Prostate gland (tissue), 2 donors: ENCODE measurements around the gene ADRM1.

Experiments
- CTCF ChIP-seq, 4 experiments: fragments of 200-600 bp in 2 of 4; fragments of 450-650 bp in 2 of 4; sonication (generic) in 2 of 4; IDR thresholded peaks; 1 replicate in 3 of 4; 2 replicates in 1 of 4; pipeline ENCODE4 v1.5.1; 2016 to 2019; ENCODE audit warnings: antibody characterized with exemption in 4 of 4, mild to moderate bottlenecking in 2 of 4, moderate library complexity in 2 of 4
- POLR2A ChIP-seq: fragments of 450-650 bp; IDR thresholded peaks from one replicate; pipeline ENCODE4 v1.6.1; 2016; ENCODE audit warnings: antibody characterized with exemption, mild to moderate bottlenecking
- POLR2AphosphoS5 ChIP-seq: sonication (generic); formaldehyde crosslinking; IDR thresholded peaks from one replicate; pipeline ENCODE4 v1.6.1; 2017; ENCODE audit warnings: antibody characterized with exemption

- TF ChIP-seq CTCF (IDR thresholded peaks at IDR 0.05) (no peak), POLR2AphosphoS5 (no peak), POLR2A (no peak)
These were observed 22.5 kb upstream of the ADRM1 start for GRCh38 chr20:62280303-62280702.
